Measurements from ENCODE around the gene MTMR3. TPM values are rescaled to one million over a fixed set of nuclear protein-coding genes. Genes with fewer than 3 reads are reported as not detected.

Gene MTMR3
- total RNA-seq, 2 experiments from 2014 or later: 57.8 to 60.6 TPM

- H3K4me3 ChIP-seq (ENCODE audit: low read length): no peak overlapping the region
- H3K27me3 Mint-ChIP-seq: no peaks in the 10 kb centered on the region
- ATAC-seq (ENCODE audit: poor library complexity) (no peak), DNase-seq (no peak)
- CTCF ChIA-PET: no interaction called here
- no peaks in the 10 kb centered on the region for H3K9me3 Mint-ChIP-seq
- TF ChIP-seq, protein P1, sequence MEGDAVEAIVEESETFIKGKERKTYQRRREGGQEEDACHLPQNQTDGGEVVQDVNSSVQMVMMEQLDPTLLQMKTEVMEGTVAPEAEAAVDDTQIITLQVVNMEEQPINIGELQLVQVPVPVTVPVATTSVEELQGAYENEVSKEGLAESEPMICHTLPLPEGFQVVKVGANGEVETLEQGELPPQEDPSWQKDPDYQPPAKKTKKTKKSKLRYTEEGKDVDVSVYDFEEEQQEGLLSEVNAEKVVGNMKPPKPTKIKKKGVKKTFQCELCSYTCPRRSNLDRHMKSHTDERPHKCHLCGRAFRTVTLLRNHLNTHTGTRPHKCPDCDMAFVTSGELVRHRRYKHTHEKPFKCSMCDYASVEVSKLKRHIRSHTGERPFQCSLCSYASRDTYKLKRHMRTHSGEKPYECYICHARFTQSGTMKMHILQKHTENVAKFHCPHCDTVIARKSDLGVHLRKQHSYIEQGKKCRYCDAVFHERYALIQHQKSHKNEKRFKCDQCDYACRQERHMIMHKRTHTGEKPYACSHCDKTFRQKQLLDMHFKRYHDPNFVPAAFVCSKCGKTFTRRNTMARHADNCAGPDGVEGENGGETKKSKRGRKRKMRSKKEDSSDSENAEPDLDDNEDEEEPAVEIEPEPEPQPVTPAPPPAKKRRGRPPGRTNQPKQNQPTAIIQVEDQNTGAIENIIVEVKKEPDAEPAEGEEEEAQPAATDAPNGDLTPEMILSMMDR (IDR thresholded peaks at IDR 0.05): no peak
- H3K27ac ChIP-seq (ENCODE audit: low read depth in 1 of 2, low read length in 2 of 2): no peak overlapping the region
- no peaks in the 10 kb centered on the region for H3K9me3 ChIP-seq (ENCODE audit: control insufficient read depth in 1 of 2, insufficient read depth in 1 of 2, low read length in 2 of 2)
- no peak overlapping the region for H3K4me3 Mint-ChIP-seq
- intact Hi-C loops (cut with DNase I, micrococcal nuclease): no loop called here
- peaks cover 4% of the 10 kb centered on the region for H3K4me1 Mint-ChIP-seq (ENCODE audit: low read depth)
- no peaks in the 10 kb centered on the region for H3K27me3 ChIP-seq (ENCODE audit: control insufficient read depth in 1 of 2, insufficient read depth in 2 of 2, low read length in 2 of 2)
- H3K36me3 ChIP-seq (ENCODE audit: insufficient read depth, low read length): peaks cover 38% of the 10 kb centered on the region
- POLR2A ChIA-PET: no interaction called here
- no peaks in the 10 kb centered on the region for H3K4me1 ChIP-seq (ENCODE audit: insufficient read depth, low read length)
- no peak overlapping the region for H3K27ac Mint-ChIP-seq
- peaks cover 84% of the 10 kb centered on the region for H3K36me3 Mint-ChIP-seq (ENCODE audit: low read depth)
Measured at GRCh38 chr22:29987137-29987536, 104.2 kb downstream of the MTMR3 start.

DNA sequence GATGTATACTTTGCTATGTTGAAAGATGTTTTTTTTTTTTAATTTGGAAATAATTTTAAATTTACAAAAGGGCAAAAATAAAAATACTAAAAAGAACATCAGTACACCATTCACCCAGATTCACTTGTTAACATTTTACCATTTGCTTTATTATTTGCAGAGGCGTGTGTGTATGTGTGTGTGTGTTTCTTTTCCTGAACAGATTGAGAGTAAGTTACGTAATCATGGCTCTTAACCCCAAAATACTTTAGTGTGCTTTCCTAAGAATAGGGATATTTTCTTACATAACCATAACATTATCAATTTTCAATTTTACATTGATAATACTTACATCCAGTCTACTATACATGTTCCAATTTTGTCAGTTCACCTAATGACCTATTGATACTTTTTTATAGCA, 105.7 kb downstream of the MTMR3 start:
- H3K4me1 ChIP-seq (ENCODE audit: insufficient read depth, low read length): no peaks in the 10 kb centered on the region
- intact Hi-C loops (cut with DNase I, micrococcal nuclease): no loop called here

GRCh38 chr22:29989446-29989845, 106.5 kb downstream of the MTMR3 start:
- intact Hi-C loops (cut with DNase I, micrococcal nuclease): no loop called here
- Mint-ChIP-seq H3K27me3 (no peaks in the 10 kb centered on the region), H3K4me1 (ENCODE audit: low read depth) (peaks cover 8% of the 10 kb centered on the region), H3K27ac (no peak overlapping the region), H3K9me3 (no peaks in the 10 kb centered on the region), H3K4me3 (no peak overlapping the region), H3K36me3 (ENCODE audit: low read depth) (peaks cover 90% of the 10 kb centered on the region)
- ChIA-PET CTCF (no interaction called here), POLR2A (no interaction called here)
- Histone ChIP-seq H3K9me3 (ENCODE audit: control insufficient read depth in 1 of 2, insufficient read depth in 1 of 2, low read length in 2 of 2) (no peaks in the 10 kb centered on the region), H3K4me3 (ENCODE audit: low read length) (no peak overlapping the region), H3K27ac (ENCODE audit: low read depth in 1 of 2, low read length in 2 of 2) (no peak overlapping the region), H3K4me1 (ENCODE audit: insufficient read depth, low read length) (no peaks in the 10 kb centered on the region), H3K27me3 (ENCODE audit: control insufficient read depth in 1 of 2, insufficient read depth in 2 of 2, low read length in 2 of 2) (no peaks in the 10 kb centered on the region), H3K36me3 (ENCODE audit: insufficient read depth, low read length) (peaks cover 41% of the 10 kb centered on the region)
- no peak for ATAC-seq (ENCODE audit: poor library complexity)
- no peak for DNase-seq
- TF ChIP-seq, protein P1 (IDR thresholded peaks at IDR 0.05): no peak

More for the DNA sequence above, 105.7 kb downstream of the MTMR3 start:
- no peak overlapping the region for H3K27ac Mint-ChIP-seq
- peaks cover 8% of the 10 kb centered on the region for H3K4me1 Mint-ChIP-seq (ENCODE audit: low read depth)
- no peak overlapping the region for H3K4me3 Mint-ChIP-seq
- H3K9me3 Mint-ChIP-seq: no peaks in the 10 kb centered on the region
- H3K9me3 ChIP-seq (ENCODE audit: control insufficient read depth in 1 of 2, insufficient read depth in 1 of 2, low read length in 2 of 2): no peaks in the 10 kb centered on the region
- peaks cover 90% of the 10 kb centered on the region for H3K36me3 Mint-ChIP-seq (ENCODE audit: low read depth)
- POLR2A ChIA-PET: no interaction called here
- H3K36me3 ChIP-seq (ENCODE audit: insufficient read depth, low read length): peaks cover 40% of the 10 kb centered on the region
- DNase-seq (no peak), ATAC-seq (ENCODE audit: poor library complexity) (no peak)
- no peaks in the 10 kb centered on the region for H3K27me3 ChIP-seq (ENCODE audit: control insufficient read depth in 1 of 2, insufficient read depth in 2 of 2, low read length in 2 of 2)
- no peak overlapping the region for H3K4me3 ChIP-seq (ENCODE audit: low read length)
- H3K27me3 Mint-ChIP-seq: no peaks in the 10 kb centered on the region
- CTCF ChIA-PET: interaction anchor here (0.6 kb wide), 1 partner anchor 106 kb away, joined by 3 read pairs; no protein-coding TSS in a partner anchor
- TF ChIP-seq, protein P1 (IDR thresholded peaks at IDR 0.05): no peak
- no peak overlapping the region for H3K27ac ChIP-seq (ENCODE audit: low read depth in 1 of 2, low read length in 2 of 2)

All from CD4-positive, alpha-beta T cell (primary cell).